ENCODE data around the gene LSM7.

DNA sequence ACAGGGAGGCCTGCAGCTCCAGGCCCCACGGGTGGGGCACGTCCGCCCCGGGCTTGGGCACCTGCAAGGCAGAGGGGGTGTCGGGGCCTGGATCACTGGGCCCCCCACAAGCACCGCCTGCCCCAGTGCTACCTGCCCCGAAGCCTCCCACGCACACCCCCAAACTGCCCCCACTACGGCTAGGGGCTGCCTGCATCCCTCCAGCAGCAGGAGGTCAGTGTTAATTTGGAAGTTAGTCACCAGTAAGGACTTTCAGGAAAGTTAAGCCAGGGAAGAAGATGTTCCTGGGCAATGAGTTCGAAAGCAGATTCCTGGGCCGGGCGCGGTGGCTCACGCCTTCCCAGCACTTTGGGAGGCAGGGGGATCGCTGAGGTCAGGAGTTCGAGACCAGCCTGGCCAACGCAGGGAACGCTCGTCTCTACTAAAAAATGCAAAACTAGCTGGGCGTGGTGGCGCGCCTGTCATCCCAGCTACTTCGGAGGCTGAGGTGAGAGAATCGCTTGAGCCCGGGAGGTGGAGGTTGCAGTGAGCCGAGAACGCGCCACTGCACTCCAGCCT, 51.9 kb downstream of the LSM7 start:
- TF ChIP-seq, protein P1, sequence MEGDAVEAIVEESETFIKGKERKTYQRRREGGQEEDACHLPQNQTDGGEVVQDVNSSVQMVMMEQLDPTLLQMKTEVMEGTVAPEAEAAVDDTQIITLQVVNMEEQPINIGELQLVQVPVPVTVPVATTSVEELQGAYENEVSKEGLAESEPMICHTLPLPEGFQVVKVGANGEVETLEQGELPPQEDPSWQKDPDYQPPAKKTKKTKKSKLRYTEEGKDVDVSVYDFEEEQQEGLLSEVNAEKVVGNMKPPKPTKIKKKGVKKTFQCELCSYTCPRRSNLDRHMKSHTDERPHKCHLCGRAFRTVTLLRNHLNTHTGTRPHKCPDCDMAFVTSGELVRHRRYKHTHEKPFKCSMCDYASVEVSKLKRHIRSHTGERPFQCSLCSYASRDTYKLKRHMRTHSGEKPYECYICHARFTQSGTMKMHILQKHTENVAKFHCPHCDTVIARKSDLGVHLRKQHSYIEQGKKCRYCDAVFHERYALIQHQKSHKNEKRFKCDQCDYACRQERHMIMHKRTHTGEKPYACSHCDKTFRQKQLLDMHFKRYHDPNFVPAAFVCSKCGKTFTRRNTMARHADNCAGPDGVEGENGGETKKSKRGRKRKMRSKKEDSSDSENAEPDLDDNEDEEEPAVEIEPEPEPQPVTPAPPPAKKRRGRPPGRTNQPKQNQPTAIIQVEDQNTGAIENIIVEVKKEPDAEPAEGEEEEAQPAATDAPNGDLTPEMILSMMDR (conservative IDR thresholded peaks at IDR 0.05; ENCODE audit: low read depth, low read length), result no peak
- TF ChIP-seq EZH2 (IDR thresholded peaks at IDR 0.05; ENCODE audit: borderline replicate concordance, low read depth, low read length, poor library complexity, severe bottlenecking), result no peak
